Endothelial cell of umbilical vein (primary cell): ENCODE measurements around the gene DUSP16. TPM values are rescaled to one million over a fixed set of nuclear protein-coding genes. Genes with fewer than 3 reads are reported as not detected.

ENCODE experiments used
- BruUV-seq: library from RNA; stranded (reverse); fragments of 400-500 nt; replicated peaks from 2 replicates; lab custom pipeline; 2021; lab: Mats Ljungman, UMichigan
- CTCF ChIA-PET: fragments of 300-600, 350-600 bp; sonication (Branson Sonifier 250); formaldehyde crosslinking; loops from one replicate; lab custom pipeline; 2021; ENCODE audit warnings: antibody characterized with exemption, inconsistent platforms; lab: Charles Lee
- POLR2A ChIA-PET: fragments of 300-600, 350-600 bp; sonication (Branson Sonifier 250); formaldehyde crosslinking; loops from one replicate; lab custom pipeline; 2021; ENCODE audit warnings: antibody characterized with exemption, inconsistent platforms; lab: Charles Lee
- DNase-seq: peaks from one replicate; pipeline ENCODE4 v3.0.0-alpha.2; 2011; ENCODE audit warnings: low read depth, low spot score
- FAIRE-seq: peaks from 2 replicates; lab custom pipeline; 2011; peaks lifted over from hg19 to GRCh38; lab: Jason Lieb, UNC
- H2AFZ ChIP-seq: 2 replicates; pipeline ENCODE4 v1.6.0; 2012; ENCODE audit warnings: low read depth, low read length, control low read depth, inconsistent platforms
- H3K27ac ChIP-seq: 2 replicates; pipeline ENCODE4 v1.5.1; 2011; ENCODE audit warnings: low read depth, mild to moderate bottlenecking, control low read depth, low read length, moderate library complexity; ENCODE audit not compliant: insufficient read depth
- H3K27me3 ChIP-seq, 2 experiments: 2 replicates each; pipeline versions ENCODE4 v1.6.0 to v1.6.1; 2011; ENCODE audit warnings: low read length in 2 of 2, mixed read lengths in 1 of 2; ENCODE audit not compliant: control insufficient read depth in 2 of 2, insufficient read depth in 2 of 2
- H3K36me3 ChIP-seq, 2 experiments: 2 replicates in 1 of 2; 3 replicates in 1 of 2; pipeline ENCODE4 v1.5.1; 2011; ENCODE audit warnings: low read length in 2 of 2, mild to moderate bottlenecking in 1 of 2, moderate library complexity in 1 of 2; ENCODE audit not compliant: control insufficient read depth in 2 of 2, insufficient read depth in 2 of 2; ENCODE audit errors: extremely low read depth in 1 of 2
- H3K4me1 ChIP-seq: 3 replicates; pipeline ENCODE4 v1.5.1; 2011; ENCODE audit warnings: mild to moderate bottlenecking, low read length; ENCODE audit not compliant: control insufficient read depth, insufficient read depth; ENCODE audit errors: extremely low read depth
- H3K4me2 ChIP-seq: 2 replicates; pipeline ENCODE4 v1.6.1; 2011; ENCODE audit warnings: low read length, control low read depth, mixed read lengths; ENCODE audit not compliant: insufficient read depth
- H3K4me3 ChIP-seq, 3 experiments: fragments of 200-600 bp in 1 of 3; sonication (generic), shearing (Covaris generic) in 1 of 3; replicated peaks in 1 of 3; 2 replicates each; pipeline ENCODE4 v1.5.1; 2011 to 2016; ENCODE audit warnings: control low read depth in 3 of 3, low read length in 3 of 3, mild to moderate bottlenecking in 2 of 3, inconsistent platforms in 1 of 3, low read depth in 1 of 3, moderate library complexity in 1 of 3; ENCODE audit not compliant: insufficient read depth in 1 of 3
- H3K79me2 ChIP-seq: 2 replicates; pipeline ENCODE4 v1.6.0; 2012; ENCODE audit warnings: low read length, inconsistent platforms; ENCODE audit not compliant: control insufficient read depth, insufficient read depth
- H3K9ac ChIP-seq: replicated peaks from 2 replicates; pipeline ENCODE3; 2011; ENCODE audit warnings: low read length, control low read depth; ENCODE audit not compliant: insufficient read depth; ENCODE audit errors: extremely low read depth
- H3K9me1 ChIP-seq: replicated peaks from 3 replicates; pipeline ENCODE4 v1.6.0; 2011; ENCODE audit warnings: mild to moderate bottlenecking, low read length; ENCODE audit not compliant: control insufficient read depth, insufficient read depth; ENCODE audit errors: extremely low read depth
- H3K9me3 ChIP-seq: replicated peaks from 2 replicates; pipeline ENCODE4 v1.5.1; 2012; ENCODE audit warnings: low read length, inconsistent platforms; ENCODE audit not compliant: control insufficient read depth, insufficient read depth
- H4K20me1 ChIP-seq: replicated peaks from 2 replicates; pipeline ENCODE3; 2011; ENCODE audit warnings: mild to moderate bottlenecking, low read length; ENCODE audit not compliant: control insufficient read depth, insufficient read depth; ENCODE audit errors: extremely low read depth
- CTCF ChIP-seq, 2 donors: IDR thresholded peaks; 1 replicate in 1 of 2; 2 replicates in 1 of 2; pipeline ENCODE4 v1.5.1; 2011; ENCODE audit warnings: low read length in 2 of 2, mild to moderate bottlenecking in 2 of 2, moderate library complexity in 2 of 2, control low read depth in 1 of 2, inconsistent platforms in 1 of 2, low read depth in 1 of 2; ENCODE audit not compliant: insufficient read depth in 1 of 2; ENCODE audit errors: extremely low read depth in 1 of 2
- EZH2 ChIP-seq: IDR thresholded peaks from 2 replicates; pipeline ENCODE4 v1.6.1; 2012; ENCODE audit warnings: borderline replicate concordance, low read depth, mild to moderate bottlenecking, moderate library complexity, low read length, inconsistent platforms; ENCODE audit not compliant: severe bottlenecking
- FOS ChIP-seq: IDR thresholded peaks from 2 replicates; pipeline ENCODE4 v1.6.1; 2011; ENCODE audit warnings: mild to moderate bottlenecking, low read length, moderate library complexity, borderline replicate concordance; ENCODE audit not compliant: insufficient read depth
- GATA2 ChIP-seq: IDR thresholded peaks from 2 replicates; pipeline ENCODE4 v1.7.0; 2011; ENCODE audit warnings: low read depth, mild to moderate bottlenecking, moderate library complexity, mixed read lengths, low read length; ENCODE audit not compliant: insufficient read length, insufficient read depth
- JUN ChIP-seq: IDR thresholded peaks from 2 replicates; pipeline ENCODE4 v1.6.1; 2011; ENCODE audit warnings: borderline replicate concordance, low read depth; ENCODE audit not compliant: insufficient read length, insufficient read depth
- MAX ChIP-seq: IDR thresholded peaks from 2 replicates; pipeline ENCODE4 v1.6.1; 2011; ENCODE audit not compliant: insufficient read depth, insufficient read length
- MYC ChIP-seq: IDR thresholded peaks from one replicate; pipeline ENCODE4 v1.6.1; 2011; ENCODE audit warnings: mild to moderate bottlenecking, low read depth, low read length
- POLR2A ChIP-seq: IDR thresholded peaks from 2 replicates; pipeline ENCODE4 v1.6.1; 2012; ENCODE audit warnings: low read depth, mild to moderate bottlenecking, control low read depth, low read length
- POLR2AphosphoS5 ChIP-seq: IDR thresholded peaks from 2 replicates; pipeline ENCODE4 v1.6.1; 2012; ENCODE audit warnings: low read depth, mild to moderate bottlenecking, control low read depth, low read length, moderate library complexity; ENCODE audit not compliant: insufficient read depth
- dilution Hi-C: fragments of 300-500 bp; cut with MboI; formaldehyde crosslinking; loops from one replicate; pipeline ENCODE4 v1.15.0; 2019; ENCODE audit warnings: low sequenced_read_pairs; ENCODE audit not compliant: extremely low pct_ligation_motif_present
- intact Hi-C: fragments of 100-400 bp; cut with micrococcal nuclease; formaldehyde crosslinking; loops from one replicate; pipeline ENCODE4 v1.10.0; 2022
- polyA plus RNA-seq, 4 experiments: library from polyadenylated mRNA; depleted of rRNA in 3 of 4; stranded (reverse) in 3 of 4; unstranded in 1 of 4; fragments of >200 nt; gene quantifications; 2 replicates each; pipeline versions ENCODE4 v1.2.1 to v1.2.3, GENCODE V29; 2011 to 2012; ENCODE audit warnings: missing spikeins in 1 of 4
- total RNA-seq: library from RNA; stranded (reverse); gene quantifications from 2 replicates; pipeline ENCODE4 v1.2.3, GENCODE V29; 2021

DUSP16 gene
- total and polyA plus RNA-seq, 2 donors (not counting 3 experiments of a cell fraction or from before 2014, with no cell fraction given): 7.4 to 19.5 TPM

- H2AFZ ChIP-seq: no peak overlapping the region
- TF ChIP-seq GATA2 (no peak), EZH2 (no peak), JUN (no peak), MAX (no peak), POLR2A (no peak), MYC (no peak), FOS (no peak), POLR2AphosphoS5 (no peak), CTCF (IDR thresholded peaks at IDR 0.05; ENCODE audit: extremely low read depth in 1 of 2, insufficient read depth in 1 of 2, low read depth in 1 of 2, low read length in 2 of 2) (no peak)
- dilution Hi-C loops: no loop called here
- H3K27me3 ChIP-seq: no peaks in the 10 kb centered on the region
- no peaks in the 10 kb centered on the region for H4K20me1 ChIP-seq
- DNase-seq (peak; percentile 74), FAIRE-seq (no peak)
- POLR2A ChIA-PET: no interaction called here
- no TSS peak for BruUV-seq
- no peaks in the 10 kb centered on the region for H3K9me1 ChIP-seq
- H3K4me2 ChIP-seq: no peak overlapping the region
- no peak overlapping the region for H3K4me3 ChIP-seq
- peaks cover 0 to 9% of the 10 kb centered on the region in 2 experiments for H3K36me3 ChIP-seq
- no peak overlapping the region for H3K27ac ChIP-seq
- H3K79me2 ChIP-seq: no peaks in the 10 kb centered on the region
- intact Hi-C loops: no loop called here
- peaks cover 5% of the 10 kb centered on the region for H3K4me1 ChIP-seq
- H3K9me3 ChIP-seq: no peaks in the 10 kb centered on the region
- H3K9ac ChIP-seq: no peak overlapping the region
- CTCF ChIA-PET: interaction anchor here (0.7 to 1.5 kb wide), 4 partner anchors 8 to 174 kb away, joined by 3 read pairs; no protein-coding TSS in a partner anchor
Measured at GRCh38 chr12:12481631-12482030, 81.0 kb downstream of the DUSP16 start.
